CD8-positive, alpha-beta memory T cell (primary cell): ENCODE measurements around the gene VPREB3. TPM values are rescaled to one million over a fixed set of nuclear protein-coding genes. Genes with fewer than 3 reads are reported as not detected.

Experiments used
- CTCF ChIA-PET: fragments of 350-600 bp; sonication (Branson Sonifier 250); formaldehyde crosslinking; loops from one replicate; lab custom pipeline; 2021; ENCODE audit warnings: antibody characterized with exemption; lab: Charles Lee
- POLR2A ChIA-PET: fragments of 350-600 bp; sonication (Branson Sonifier 250); formaldehyde crosslinking; loops from one replicate; lab custom pipeline; 2021; ENCODE audit warnings: antibody characterized with exemption; lab: Charles Lee
- DNase-seq, 5 donors: peaks; one replicate each; pipeline versions ENCODE4 v3.0.0 to v3.0.0-alpha.2; 2020 to 2022; ENCODE audit warnings: mixed read lengths in 1 of 5
- H3K27ac ChIP-seq: one replicate; pipeline ENCODE4 v1.7.0; 2013; ENCODE audit warnings: low read depth, mild to moderate bottlenecking, low read length, moderate library complexity
- H3K27me3 ChIP-seq: 2 replicates; pipeline ENCODE4 v1.7.0; 2013; ENCODE audit warnings: low read length, mild to moderate bottlenecking; ENCODE audit not compliant: insufficient read depth, poor library complexity, severe bottlenecking
- H3K36me3 ChIP-seq: 2 replicates; pipeline ENCODE4 v1.7.0; 2013; ENCODE audit warnings: mild to moderate bottlenecking, low read length, moderate library complexity; ENCODE audit not compliant: insufficient read depth
- H3K4me1 ChIP-seq: 2 replicates; pipeline ENCODE4 v1.7.0; 2013; ENCODE audit warnings: mild to moderate bottlenecking, low read length, moderate library complexity; ENCODE audit not compliant: insufficient read depth
- H3K4me3 ChIP-seq: 2 replicates; pipeline ENCODE4 v1.7.0; 2013; ENCODE audit warnings: mild to moderate bottlenecking, low read length
- H3K9me3 ChIP-seq: 2 replicates; pipeline ENCODE4 v1.7.0; 2013; ENCODE audit warnings: mild to moderate bottlenecking, low read length
- H3K27ac Mint-ChIP-seq, 8 donors: one replicate each; pipeline ENCODE4 v1.8.0; 2020 to 2021; ENCODE audit warnings: mixed read lengths in 8 of 8, mild to moderate bottlenecking in 6 of 8, inconsistent platforms in 3 of 8, moderate library complexity in 3 of 8
- H3K27me3 Mint-ChIP-seq, 2 donors: one replicate each; pipeline ENCODE4 v1.8.0; 2020 to 2021; ENCODE audit warnings: mixed read lengths in 2 of 2, mild to moderate bottlenecking in 1 of 2, moderate library complexity in 1 of 2
- H3K36me3 Mint-ChIP-seq, 3 donors: one replicate each; pipeline ENCODE4 v1.8.0; 2020 to 2021; ENCODE audit warnings: mixed read lengths in 3 of 3, inconsistent platforms in 1 of 3, mild to moderate bottlenecking in 1 of 3
- H3K4me1 Mint-ChIP-seq, 3 donors: one replicate each; pipeline ENCODE4 v1.8.0; 2020 to 2021; ENCODE audit warnings: mixed read lengths in 3 of 3, inconsistent platforms in 1 of 3, mild to moderate bottlenecking in 1 of 3
- H3K4me3 Mint-ChIP-seq, 7 donors: one replicate each; pipeline ENCODE4 v1.8.0; 2020 to 2021; ENCODE audit warnings: mixed read lengths in 7 of 7, mild to moderate bottlenecking in 6 of 7, moderate library complexity in 4 of 7, inconsistent platforms in 2 of 7
- H3K9me3 Mint-ChIP-seq, 5 donors: one replicate each; pipeline ENCODE4 v1.8.0; 2020 to 2022; ENCODE audit warnings: mixed read lengths in 5 of 5, mild to moderate bottlenecking in 3 of 5, moderate library complexity in 2 of 5, inconsistent platforms in 1 of 5
- polyA plus RNA-seq: library from polyadenylated mRNA; unstranded; fragments of 300-500 nt; fragmentation: Illumina TruSeq; gene quantifications from one replicate; pipeline ENCODE4 v1.2.3, GENCODE V29; 2021
- total RNA-seq, 2 experiments: library from RNA; stranded (reverse); gene quantifications; one replicate each; pipeline ENCODE4 v1.2.3, GENCODE V29; 2021

Gene VPREB3
- total and polyA plus RNA-seq, 3 experiments from 2014 or later: not detected

GRCh38 chr22:23716811-23717801 is 37.1 kb downstream of the VPREB3 start:
- H3K4me3 Mint-ChIP-seq: peak overlapping the region; percentile 66 to 91 (median 84)
- Histone ChIP-seq H3K9me3 (no peaks in the 10 kb centered on the region), H3K27me3 (no peaks in the 10 kb centered on the region), H3K4me3 (peak overlapping the region; percentile 74), H3K4me1 (peaks cover 16% of the 10 kb centered on the region), H3K27ac (peak overlapping the region; percentile 72), H3K36me3 (no peaks in the 10 kb centered on the region)
- DNase-seq: peak; percentile 72 to 88 (median 80)
- H3K27me3 Mint-ChIP-seq: peaks cover 0 to under 1% of the 10 kb centered on the region in 2 donors
- ChIA-PET CTCF (interaction anchor here (0.8 to 1.5 kb wide), 6 partner anchors 17 to 140 kb away, joined by 3 read pairs; partner anchors contain the start of gene SLC2A11), POLR2A (interaction anchor here (0.6 to 1.2 kb wide), 4 partner anchors 20 to 70 kb away, joined by 3 to 13 read pairs (median 4); partner anchors contain the start of gene ZNF70)
- H3K27ac Mint-ChIP-seq: peak overlapping the region in 7 of 8 donors; percentile 70 to 92 (median 90)
- no peaks in the 10 kb centered on the region for H3K9me3 Mint-ChIP-seq
- peaks cover 0 to 24% (median 3%) of the 10 kb centered on the region in 3 donors for H3K36me3 Mint-ChIP-seq
- peaks cover 13 to 37% (median 22%) of the 10 kb centered on the region in 3 donors for H3K4me1 Mint-ChIP-seq

- Histone ChIP-seq H3K36me3 (peaks cover 3% of the 10 kb centered on the region), H3K27me3 (no peaks in the 10 kb centered on the region), H3K9me3 (no peaks in the 10 kb centered on the region), H3K4me1 (peaks cover 16% of the 10 kb centered on the region), H3K4me3 (peak overlapping the region; percentile 74), H3K27ac (no peak overlapping the region)
- ChIA-PET CTCF (interaction anchor here (1.0 to 1.5 kb wide), 2 partner anchors 16 to 142 kb away, joined by 3 read pairs; partner anchors contain the start of gene SLC2A11), POLR2A (interaction anchor here (1.1 kb wide), 1 partner anchor 17 kb away, joined by 3 read pairs; no protein-coding TSS in a partner anchor)
- Mint-ChIP-seq H3K27me3 (no peaks in the 10 kb centered on the region), H3K9me3 (no peaks in the 10 kb centered on the region), H3K27ac (peak overlapping the region in 7 of 8 donors; percentile 15 to 92 (median 63)), H3K4me1 (peaks cover 16 to 41% (median 28%) of the 10 kb centered on the region in 3 donors), H3K4me3 (peak overlapping the region in 6 of 7 donors; percentile 75 to 91 (median 84)), H3K36me3 (peaks cover 0 to 36% (median 5%) of the 10 kb centered on the region in 3 donors)
- no peak for DNase-seq
Measured at GRCh38 chr22:23715806-23716375, 38.3 kb downstream of the VPREB3 start.

GRCh38 chr22:23714596-23715578 is 39.3 kb downstream of the VPREB3 start:
- Mint-ChIP-seq H3K4me1 (peaks cover 20 to 48% (median 38%) of the 10 kb centered on the region in 3 donors), H3K27me3 (no peaks in the 10 kb centered on the region), H3K4me3 (peak overlapping the region; percentile 47 to 91 (median 84)), H3K9me3 (no peaks in the 10 kb centered on the region), H3K36me3 (peaks cover 0 to 46% (median 6%) of the 10 kb centered on the region in 3 donors), H3K27ac (peak overlapping the region in 7 of 8 donors; percentile 17 to 83 (median 68))
- H3K27ac ChIP-seq: no peak overlapping the region
- CTCF ChIA-PET: no interaction called here
- no peak for DNase-seq
- peaks cover 16% of the 10 kb centered on the region for H3K4me1 ChIP-seq
- POLR2A ChIA-PET: interaction anchor here (1.1 kb wide), 1 partner anchor 16 kb away, joined by 3 read pairs; no protein-coding TSS in a partner anchor
- no peaks in the 10 kb centered on the region for H3K9me3 ChIP-seq
- H3K4me3 ChIP-seq: no peak overlapping the region
- H3K36me3 ChIP-seq: peaks cover 3% of the 10 kb centered on the region
- no peaks in the 10 kb centered on the region for H3K27me3 ChIP-seq

GRCh38 chr22:23713696-23714595 is 40.3 kb downstream of the VPREB3 start:
- H3K4me1 Mint-ChIP-seq: peaks cover 23 to 52% (median 46%) of the 10 kb centered on the region in 3 donors
- DNase-seq: no peak
- CTCF ChIA-PET: interaction anchor here (2.0 kb wide), 1 partner anchor 136 kb away, joined by 6 read pairs; no protein-coding TSS in a partner anchor
- no peaks in the 10 kb centered on the region for H3K27me3 Mint-ChIP-seq
- H3K36me3 Mint-ChIP-seq: peaks cover 3 to 56% (median 16%) of the 10 kb centered on the region in 3 donors
- H3K4me3 Mint-ChIP-seq: peak overlapping the region; percentile 14 to 82 (median 47)
- no peaks in the 10 kb centered on the region for H3K27me3 ChIP-seq
- peak overlapping the region; percentile 9 to 79 (median 63) for H3K27ac Mint-ChIP-seq
- no peak overlapping the region for H3K4me3 ChIP-seq
- no peaks in the 10 kb centered on the region for H3K9me3 ChIP-seq
- H3K9me3 Mint-ChIP-seq: no peaks in the 10 kb centered on the region
- POLR2A ChIA-PET: no interaction called here
- no peak overlapping the region for H3K27ac ChIP-seq
- H3K4me1 ChIP-seq: peaks cover 16% of the 10 kb centered on the region
- peaks cover 11% of the 10 kb centered on the region for H3K36me3 ChIP-seq

- peaks cover 13% of the 10 kb centered on the region for H3K4me1 ChIP-seq
- Mint-ChIP-seq H3K4me1 (peaks cover 25 to 58% (median 56%) of the 10 kb centered on the region in 3 donors), H3K27me3 (no peaks in the 10 kb centered on the region), H3K4me3 (no peak overlapping the region), H3K27ac (no peak overlapping the region), H3K9me3 (no peaks in the 10 kb centered on the region), H3K36me3 (peaks cover 9 to 71% (median 27%) of the 10 kb centered on the region in 3 donors)
- H3K27ac ChIP-seq: no peak overlapping the region
- H3K9me3 ChIP-seq: no peaks in the 10 kb centered on the region
- H3K4me3 ChIP-seq: no peak overlapping the region
- POLR2A ChIA-PET: no interaction called here
- H3K27me3 ChIP-seq: no peaks in the 10 kb centered on the region
- CTCF ChIA-PET: interaction anchor here (2.0 kb wide), 1 partner anchor 138 kb away, joined by 6 read pairs; no protein-coding TSS in a partner anchor
- peaks cover 18% of the 10 kb centered on the region for H3K36me3 ChIP-seq
- no peak for DNase-seq
Measured at GRCh38 chr22:23712256-23712655, 42.0 kb downstream of the VPREB3 start.

- H3K36me3 Mint-ChIP-seq: peaks cover 9 to 94% (median 36%) of the 10 kb centered on the region in 3 donors
- H3K36me3 ChIP-seq: peaks cover 41% of the 10 kb centered on the region
- H3K27ac Mint-ChIP-seq: peak overlapping the region in 4 of 8 donors; percentile 32 to 85 (median 48)
- ChIA-PET POLR2A (no interaction called here), CTCF (no interaction called here)
- H3K4me1 Mint-ChIP-seq: peaks cover 39 to 70% (median 61%) of the 10 kb centered on the region in 3 donors
- no peaks in the 10 kb centered on the region for H3K9me3 Mint-ChIP-seq
- no peak overlapping the region for H3K4me3 Mint-ChIP-seq
- H3K27ac ChIP-seq: no peak overlapping the region
- H3K4me1 ChIP-seq: peaks cover 17% of the 10 kb centered on the region
- H3K9me3 ChIP-seq: no peaks in the 10 kb centered on the region
- H3K27me3 Mint-ChIP-seq: no peaks in the 10 kb centered on the region
- H3K4me3 ChIP-seq: no peak overlapping the region
- no peak for DNase-seq
- no peaks in the 10 kb centered on the region for H3K27me3 ChIP-seq
Measured at GRCh38 chr22:23709107-23709506, 45.1 kb downstream of the VPREB3 start.
